CD1c-positive myeloid dendritic cell (primary cell): ENCODE data around the gene TNKS2.
"Not testable (repeated sequence)": the region's sequence is repeated elsewhere in the genome, so short reads cannot be mapped to it uniquely, and the experiment has no call there.

Experiments used
- DNase-seq: peaks from one replicate; pipeline ENCODE4 v3.0.0-alpha.2; 2016; ENCODE audit errors: extremely low spot score

The TNKS2 gene

GRCh38 chr10:91796331-91797047 lies 1.7 kb upstream of the TNKS2 start:
- DNase-seq = peak; percentile 16

DNA sequence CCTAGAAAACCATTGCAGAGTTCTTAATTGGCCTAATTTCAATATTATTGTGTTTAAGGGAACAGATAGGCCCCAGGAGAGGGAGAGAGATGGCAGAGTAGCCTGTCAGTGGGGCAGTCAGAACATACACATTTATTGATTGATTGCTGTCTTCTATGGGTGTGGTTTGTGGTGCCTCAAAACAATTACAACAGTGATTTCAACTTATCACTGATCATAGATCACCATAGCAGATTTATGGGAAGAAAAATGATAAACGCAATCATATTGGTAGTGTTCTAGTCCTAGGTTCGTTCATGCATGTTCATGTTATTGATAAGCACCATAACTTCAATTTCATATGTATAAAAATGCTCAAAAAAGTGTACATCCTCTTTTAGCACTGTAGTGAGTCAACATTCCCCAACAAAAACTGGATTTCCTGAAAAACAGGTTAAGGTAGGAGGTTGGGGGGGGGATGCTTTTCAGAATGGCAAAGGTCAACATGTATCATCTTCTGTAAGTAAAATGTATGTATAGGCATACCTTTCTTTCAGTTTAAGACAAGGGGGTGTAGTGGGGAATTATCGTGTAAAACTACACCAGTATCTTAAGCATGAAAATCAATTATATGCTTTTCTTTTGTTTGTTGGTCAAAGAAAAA lies 1.1 kb upstream of the TNKS2 start:
- peak; percentile 11 for DNase-seq

GRCh38 chr10:91798649-91799611 lies 704 bp downstream of the TNKS2 start:
- peak; percentile 91 for DNase-seq

GRCh38 chr10:91799612-91799975 lies 1.4 kb downstream of the TNKS2 start:
- no peak for DNase-seq

GRCh38 chr10:91800182-91800581 lies 2.0 kb downstream of the TNKS2 start:
- DNase-seq = no peak

DNA sequence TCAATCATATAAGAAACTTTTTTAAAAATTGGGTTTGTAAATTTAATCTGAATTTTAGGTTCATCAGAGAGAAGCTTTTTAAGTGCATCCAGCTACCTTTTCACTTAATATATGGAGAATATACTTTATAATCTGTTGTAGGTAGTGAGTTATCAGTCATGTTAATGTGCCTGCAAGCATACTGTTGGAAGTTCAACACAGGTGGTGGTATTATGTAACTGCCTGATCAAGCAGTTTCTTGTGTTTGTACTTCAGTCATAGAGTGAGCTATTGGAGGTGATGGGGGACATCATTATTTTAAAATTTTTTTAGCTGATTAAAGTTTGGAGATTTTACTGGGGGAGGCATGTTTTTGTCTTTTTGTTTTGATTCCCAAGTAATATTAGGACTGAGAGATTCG lies 2.5 kb downstream of the TNKS2 start:
- no peak for DNase-seq

DNA sequence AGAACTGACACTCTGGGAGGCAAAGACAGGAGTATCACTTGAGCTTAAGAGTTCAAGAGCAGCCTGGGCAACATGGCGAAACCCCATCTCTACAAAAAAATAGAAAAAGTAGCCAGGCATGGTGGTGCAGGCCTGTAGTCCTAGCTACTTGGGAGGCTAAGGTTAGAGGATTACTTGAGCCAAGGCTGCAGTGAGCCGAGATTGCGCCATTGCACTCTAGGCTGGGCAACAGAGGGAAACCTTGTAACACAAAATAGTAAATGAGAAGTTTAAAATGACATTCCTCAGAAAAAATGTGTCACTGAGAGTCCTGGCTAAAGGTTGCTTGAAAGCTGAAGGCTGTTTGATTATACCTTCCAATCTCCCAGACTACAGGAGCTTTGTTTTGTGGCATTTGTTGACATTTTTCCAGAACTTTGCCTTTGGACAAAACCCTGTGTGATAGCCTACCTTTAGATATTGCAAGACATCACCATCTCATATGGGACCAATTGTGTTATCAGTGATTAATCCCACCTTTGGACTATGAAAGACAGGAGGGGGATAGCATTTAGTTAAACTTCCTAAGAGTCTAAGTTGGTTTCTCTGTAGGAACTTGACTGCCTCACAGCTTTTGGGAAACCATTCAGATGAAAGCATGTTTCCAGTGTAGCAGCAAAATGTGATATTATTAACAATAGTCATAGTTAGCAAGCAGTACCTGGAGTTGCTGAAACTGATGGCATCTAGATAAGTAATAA lies 5.3 kb downstream of the TNKS2 start:
- DNase-seq = no peak

DNA sequence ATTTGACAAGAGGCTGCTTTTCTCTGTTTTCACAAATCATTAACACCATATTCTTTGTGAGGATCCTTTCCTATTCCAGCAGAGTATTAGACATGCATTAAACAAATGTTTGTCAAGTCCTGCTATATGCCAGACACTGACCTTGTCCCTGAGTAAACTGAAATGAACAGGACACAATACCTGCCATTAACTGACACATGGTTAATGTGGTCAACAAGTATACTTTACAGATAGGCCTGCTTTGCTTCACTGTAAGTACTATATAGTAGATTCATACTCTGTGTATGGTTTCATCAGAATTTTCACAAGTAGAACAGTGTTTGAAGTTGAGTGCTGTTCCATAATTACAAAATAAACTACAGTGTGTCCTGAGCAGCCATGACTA lies 5.9 kb downstream of the TNKS2 start:
- DNase-seq = no peak

GRCh38 chr10:91805110-91805838 lies 7.0 kb downstream of the TNKS2 start:
- no peak for DNase-seq

DNA sequence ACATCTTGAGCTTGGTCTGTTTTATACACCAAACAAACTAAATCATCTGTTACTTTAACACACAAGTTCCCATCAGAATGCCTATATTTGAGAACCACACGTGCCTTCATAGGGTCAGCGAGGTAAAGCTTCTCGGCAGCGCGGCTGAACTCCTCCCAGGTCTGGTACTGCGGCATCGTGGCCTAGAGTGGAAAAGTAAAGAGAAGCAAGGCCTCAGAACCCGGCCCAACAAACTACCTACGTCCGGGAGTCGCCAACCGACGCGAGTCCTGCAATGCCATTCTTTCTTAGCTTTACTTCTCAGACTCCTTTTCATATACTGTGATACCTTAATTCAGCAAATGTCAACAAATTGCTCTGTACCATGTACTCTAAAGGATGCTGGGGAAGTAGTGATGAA lies 9.0 kb downstream of the TNKS2 start:
- DNase-seq = not testable (repeated sequence)

GRCh38 chr10:91813251-91813650 lies 15.0 kb downstream of the TNKS2 start:
- no peak for DNase-seq

DNA sequence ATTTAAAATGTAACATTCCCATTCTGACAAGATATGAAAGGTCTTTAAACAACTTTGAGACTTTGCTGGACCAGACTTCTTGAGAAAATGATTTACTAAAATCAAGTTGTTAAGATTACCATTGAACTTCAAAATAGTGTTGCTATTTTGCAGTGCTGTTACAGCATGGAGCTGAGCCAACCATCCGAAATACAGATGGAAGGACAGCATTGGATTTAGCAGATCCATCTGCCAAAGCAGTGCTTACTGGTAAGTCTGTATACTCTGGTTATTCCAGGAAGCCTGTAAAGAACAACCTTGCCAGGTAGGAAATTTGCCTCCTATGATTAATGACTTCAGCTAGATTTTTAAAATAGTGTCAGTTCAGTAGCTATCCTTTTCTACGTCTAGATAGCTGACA lies 18.8 kb downstream of the TNKS2 start:
- DNase-seq = no peak

DNA sequence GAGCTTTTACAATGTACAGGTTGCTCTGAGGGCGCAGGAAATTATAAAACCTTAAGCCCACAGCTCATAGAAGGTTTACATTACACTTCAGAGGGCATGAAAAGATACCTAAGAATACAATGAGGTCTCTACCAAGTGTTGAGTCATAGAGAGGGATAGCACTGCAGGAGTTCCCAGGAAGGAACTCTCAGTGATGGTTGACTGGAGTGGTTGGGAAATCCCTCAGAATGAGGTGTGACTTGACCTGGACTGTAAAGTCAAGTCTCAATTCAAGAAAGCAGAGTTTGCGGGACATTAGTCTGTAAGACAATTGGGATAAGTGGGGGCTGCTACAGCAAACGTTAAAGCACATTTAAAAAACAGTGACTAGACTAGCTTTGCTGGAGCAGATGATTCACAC lies 21.9 kb downstream of the TNKS2 start:
- DNase-seq = no peak

- no peak for DNase-seq
Observed at GRCh38 chr10:91824076-91824475, 25.9 kb downstream of the TNKS2 start.

GRCh38 chr10:91829268-91829667 lies 31.0 kb downstream of the TNKS2 start:
- no peak for DNase-seq

- no peak for DNase-seq
Observed at GRCh38 chr10:91838199-91838598, 40.0 kb downstream of the TNKS2 start.

GRCh38 chr10:91843083-91843482 lies 44.9 kb downstream of the TNKS2 start:
- DNase-seq = no peak

DNA sequence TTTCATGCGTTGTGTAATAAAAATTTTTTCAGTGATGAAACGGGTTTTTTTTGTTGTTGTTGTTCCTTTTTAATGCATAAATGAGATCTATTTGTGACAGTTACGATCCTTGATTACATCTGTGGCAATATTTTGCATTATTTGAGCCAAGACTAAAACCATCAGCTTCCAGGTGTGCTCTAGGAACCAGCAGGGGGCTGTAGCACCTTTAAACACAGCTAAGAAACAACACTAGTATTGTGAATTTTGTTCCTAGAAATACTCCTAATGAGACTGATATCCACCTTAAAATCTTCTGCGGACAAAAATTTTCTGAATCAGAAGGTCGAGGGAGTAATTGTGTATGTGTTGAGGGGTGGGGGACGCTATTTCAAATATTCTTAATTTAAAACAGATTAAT lies 58.4 kb downstream of the TNKS2 start:
- no peak for DNase-seq

GRCh38 chr10:91860885-91861284 lies 62.7 kb downstream of the TNKS2 start:
- no peak for DNase-seq

DNA sequence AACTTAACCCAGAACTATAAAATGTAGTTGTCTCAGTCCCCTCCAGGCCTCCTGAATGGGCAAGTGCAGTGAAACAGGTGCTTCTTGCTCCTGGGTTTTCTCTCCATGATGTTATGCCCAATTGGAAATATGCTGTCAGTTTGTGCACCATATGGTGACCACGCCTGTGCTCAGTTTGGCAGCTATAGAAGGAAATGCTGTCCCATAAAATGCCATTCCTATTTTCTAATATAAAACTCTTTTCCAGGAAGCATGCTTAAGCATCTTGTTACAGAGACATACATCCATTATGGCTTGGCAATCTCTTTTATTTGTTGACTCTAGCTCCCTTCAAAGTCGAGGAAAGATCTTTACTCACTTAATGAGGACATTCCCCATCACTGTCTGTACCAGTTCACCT lies 65.9 kb downstream of the TNKS2 start:
- no peak for DNase-seq

- no peak for DNase-seq
Observed at GRCh38 chr10:91864744-91865143, 66.5 kb downstream of the TNKS2 start.
